Neural progenitor cell (in vitro differentiated cells): ENCODE measurements around the gene E4F1. TPM values are rescaled to one million over a fixed set of nuclear protein-coding genes. Genes with fewer than 3 reads are reported as not detected.

Source experiments
- DNase-seq: peaks from one replicate; pipeline ENCODE4 v3.0.0-alpha.2; 2016; ENCODE audit warnings: low spot score
- H2AFZ ChIP-seq: fragments of 200-600 bp; sonication (generic); replicated peaks from 2 replicates; pipeline ENCODE4 v1.6.1; 2016; ENCODE audit warnings: antibody characterized with exemption
- H3F3A ChIP-seq: fragments of 200-600 bp; sonication (generic); 2 replicates; pipeline ENCODE4 v1.6.1; 2016; ENCODE audit warnings: antibody characterized with exemption, low read depth
- H3K27ac ChIP-seq: fragments of 200-600 bp; sonication (generic); 2 replicates; pipeline ENCODE4 v1.5.1; 2016; ENCODE audit warnings: mild to moderate bottlenecking
- H3K27me3 ChIP-seq: fragments of 200-600 bp; sonication (generic); 2 replicates; pipeline ENCODE4 v1.6.1; 2016; ENCODE audit warnings: mild to moderate bottlenecking, moderate library complexity
- H3K36me3 ChIP-seq: fragments of 200-600 bp; sonication (generic); 2 replicates; pipeline ENCODE4 v1.5.1; 2016
- H3K4me1 ChIP-seq: fragments of 200-600 bp; sonication (generic); 2 replicates; pipeline ENCODE4 v1.6.1; 2016; ENCODE audit warnings: mixed run types
- H3K4me2 ChIP-seq: fragments of 200-600 bp; sonication (generic); 2 replicates; pipeline ENCODE4 v1.6.1; 2016
- H3K4me3 ChIP-seq: fragments of 200-600 bp; sonication (generic); 2 replicates; pipeline ENCODE4 v1.5.1; 2016
- H3K79me2 ChIP-seq: fragments of 200-600 bp; sonication (generic); 2 replicates; pipeline ENCODE4 v1.6.1; 2016; ENCODE audit warnings: low read depth
- H3K9ac ChIP-seq: fragments of 200-600 bp; sonication (generic); 2 replicates; pipeline ENCODE4 v1.6.1; 2016
- H3K9me3 ChIP-seq: fragments of 200-600 bp; sonication (generic); 2 replicates; pipeline ENCODE4 v1.5.1; 2016; ENCODE audit warnings: low read depth
- H4K20me1 ChIP-seq: fragments of 200-600 bp; sonication (generic); 2 replicates; pipeline ENCODE4 v1.6.1; 2016; ENCODE audit warnings: low read depth
- H3K27ac Mint-ChIP-seq: 3 replicates; pipeline ENCODE4 v1.8.0; 2021; ENCODE audit warnings: mixed read lengths
- H3K27me3 Mint-ChIP-seq: 2 replicates; pipeline ENCODE4 v1.8.0; 2022; ENCODE audit warnings: low read depth, mild to moderate bottlenecking, inconsistent platforms, moderate library complexity, mixed read lengths; ENCODE audit not compliant: insufficient read depth
- H3K36me3 Mint-ChIP-seq: 3 replicates; pipeline ENCODE4 v1.8.0; 2021; ENCODE audit warnings: mixed read lengths
- H3K4me1 Mint-ChIP-seq: 3 replicates; pipeline ENCODE4 v1.8.0; 2021; ENCODE audit warnings: mixed read lengths
- H3K4me3 Mint-ChIP-seq: 3 replicates; pipeline ENCODE4 v1.8.0; 2021; ENCODE audit warnings: mild to moderate bottlenecking, moderate library complexity, mixed read lengths
- H3K9me3 Mint-ChIP-seq: 3 replicates; pipeline ENCODE4 v1.8.0; 2020; ENCODE audit warnings: mixed read lengths
- EZH2 ChIP-seq: fragments of 200-600 bp; sonication (generic); IDR thresholded peaks from 2 replicates; pipeline ENCODE4 v1.6.1; 2017; ENCODE audit warnings: antibody characterized with exemption, mild to moderate bottlenecking, moderate library complexity
- EZH2phosphoT487 ChIP-seq: fragments of 200-600 bp; sonication (generic); IDR thresholded peaks from 2 replicates; pipeline ENCODE4 v1.6.1; 2017; ENCODE audit warnings: antibody characterized with exemption
- total RNA-seq: library from RNA; depleted of rRNA; stranded (reverse); fragments of >200 nt; gene quantifications from 2 replicates; pipeline ENCODE4 v1.2.3, GENCODE V29; 2015; ENCODE audit warnings: low replicate concordance
- TF ChIP-seq, protein P1 (sequence below): fragments of 200-600 bp; sonication (generic); IDR thresholded peaks from 2 replicates; pipeline ENCODE4 v1.5.1; 2017; ENCODE audit warnings: antibody characterized with exemption, mild to moderate bottlenecking

E4F1 gene
- total RNA-seq, 1 donor from 2014 or later = 7.4 TPM

DNA sequence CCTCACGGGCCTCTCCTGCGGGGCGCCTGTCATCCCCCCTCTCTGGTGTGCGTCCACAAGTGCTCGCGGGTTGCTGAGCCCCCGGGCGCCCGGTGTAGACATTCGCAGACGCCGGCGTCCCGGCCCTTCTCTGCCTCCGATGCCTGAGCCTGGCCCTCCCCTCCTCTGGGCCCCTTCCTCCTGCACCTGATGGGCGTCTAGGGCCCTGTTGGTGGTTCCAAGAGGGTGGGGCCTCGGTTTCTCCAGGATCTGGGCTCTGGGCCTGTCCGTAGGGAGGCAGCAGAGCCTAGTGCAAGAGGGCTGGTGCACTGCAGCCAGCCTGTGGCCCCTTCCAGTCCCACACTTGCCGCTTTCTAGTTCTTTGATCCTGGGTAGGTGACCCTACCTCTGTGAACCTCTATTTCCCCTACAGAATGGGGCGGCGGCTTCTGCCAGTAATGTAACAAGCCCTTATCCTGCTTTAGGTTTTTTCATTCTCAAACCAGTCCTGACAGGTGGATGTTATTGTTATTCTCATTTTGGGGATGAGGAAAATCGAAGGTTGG, 623 bp downstream of the E4F1 start:
- no peaks in the 10 kb centered on the region for H3K36me3 Mint-ChIP-seq
- peaks cover 12% of the 10 kb centered on the region for H3K4me1 Mint-ChIP-seq
- H3K27me3 Mint-ChIP-seq = peaks cover 5% of the 10 kb centered on the region
- Histone ChIP-seq H3K79me2 (peaks cover 41% of the 10 kb centered on the region), H3K4me1 (peaks cover 7% of the 10 kb centered on the region), H3K4me3 (peak overlapping the region; percentile 89), H2AFZ (peak overlapping the region; percentile 52), H3K9me3 (no peaks in the 10 kb centered on the region), H3K9ac (peak overlapping the region; percentile 94), H3K36me3 (no peaks in the 10 kb centered on the region), H3K27me3 (no peaks in the 10 kb centered on the region), H3K27ac (peak overlapping the region; percentile 58), H4K20me1 (peaks cover 30% of the 10 kb centered on the region), H3K4me2 (peak overlapping the region; percentile 92), H3F3A (peaks cover 6% of the 10 kb centered on the region)
- H3K9me3 Mint-ChIP-seq = no peaks in the 10 kb centered on the region
- H3K27ac Mint-ChIP-seq = no peak overlapping the region
- peak overlapping the region; percentile 87 for H3K4me3 Mint-ChIP-seq
- DNase-seq = peak; percentile 48
- TF ChIP-seq, protein P1, sequence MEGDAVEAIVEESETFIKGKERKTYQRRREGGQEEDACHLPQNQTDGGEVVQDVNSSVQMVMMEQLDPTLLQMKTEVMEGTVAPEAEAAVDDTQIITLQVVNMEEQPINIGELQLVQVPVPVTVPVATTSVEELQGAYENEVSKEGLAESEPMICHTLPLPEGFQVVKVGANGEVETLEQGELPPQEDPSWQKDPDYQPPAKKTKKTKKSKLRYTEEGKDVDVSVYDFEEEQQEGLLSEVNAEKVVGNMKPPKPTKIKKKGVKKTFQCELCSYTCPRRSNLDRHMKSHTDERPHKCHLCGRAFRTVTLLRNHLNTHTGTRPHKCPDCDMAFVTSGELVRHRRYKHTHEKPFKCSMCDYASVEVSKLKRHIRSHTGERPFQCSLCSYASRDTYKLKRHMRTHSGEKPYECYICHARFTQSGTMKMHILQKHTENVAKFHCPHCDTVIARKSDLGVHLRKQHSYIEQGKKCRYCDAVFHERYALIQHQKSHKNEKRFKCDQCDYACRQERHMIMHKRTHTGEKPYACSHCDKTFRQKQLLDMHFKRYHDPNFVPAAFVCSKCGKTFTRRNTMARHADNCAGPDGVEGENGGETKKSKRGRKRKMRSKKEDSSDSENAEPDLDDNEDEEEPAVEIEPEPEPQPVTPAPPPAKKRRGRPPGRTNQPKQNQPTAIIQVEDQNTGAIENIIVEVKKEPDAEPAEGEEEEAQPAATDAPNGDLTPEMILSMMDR = no peak
- TF ChIP-seq EZH2 (no peak), EZH2phosphoT487 (no peak)

DNA sequence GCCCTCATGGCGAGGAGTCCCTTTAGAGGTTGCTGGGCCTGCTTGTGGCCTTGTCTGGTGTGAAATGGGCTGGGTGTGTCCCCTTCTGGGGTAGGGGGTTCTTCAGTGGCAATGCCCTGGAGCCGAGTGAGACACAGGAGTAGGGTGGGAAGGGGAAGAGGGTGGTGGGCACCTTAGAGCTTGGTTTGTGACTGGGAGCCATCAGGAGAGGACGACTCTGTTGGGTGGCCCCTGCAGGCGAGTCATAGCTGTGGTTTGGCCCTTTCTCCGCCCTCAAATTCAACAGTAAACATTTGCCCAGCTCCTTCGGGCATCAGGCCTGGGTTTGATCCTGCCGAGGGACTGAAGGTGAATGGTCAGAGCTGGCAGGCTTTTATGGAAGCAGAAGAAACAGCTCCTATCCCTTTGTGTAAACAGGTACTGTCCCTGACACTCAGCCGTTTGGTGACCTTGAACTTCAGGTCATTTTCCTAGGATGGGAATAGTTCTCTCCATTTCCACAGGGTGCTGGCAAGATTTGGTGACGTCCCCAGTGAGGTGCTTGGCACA, 2.9 kb downstream of the E4F1 start:
- no peak overlapping the region for H3K4me3 ChIP-seq
- no peak overlapping the region for H3K9ac ChIP-seq
- Mint-ChIP-seq H3K27me3 (peaks cover 2% of the 10 kb centered on the region), H3K4me1 (peaks cover 9% of the 10 kb centered on the region), H3K4me3 (peak overlapping the region; percentile 70), H3K9me3 (no peaks in the 10 kb centered on the region), H3K27ac (peak overlapping the region; percentile 76), H3K36me3 (peaks cover 2% of the 10 kb centered on the region)
- H3K36me3 ChIP-seq = no peaks in the 10 kb centered on the region
- H3F3A ChIP-seq = peaks cover 3% of the 10 kb centered on the region
- H3K9me3 ChIP-seq = no peaks in the 10 kb centered on the region
- no peak overlapping the region for H3K27ac ChIP-seq
- peaks cover 34% of the 10 kb centered on the region for H4K20me1 ChIP-seq
- H3K27me3 ChIP-seq = no peaks in the 10 kb centered on the region
- H3K79me2 ChIP-seq = peaks cover 41% of the 10 kb centered on the region
- no peak for TF ChIP-seq EZH2
- TF ChIP-seq, protein P1 = no peak
- no peak for TF ChIP-seq EZH2phosphoT487
- peaks cover 7% of the 10 kb centered on the region for H3K4me1 ChIP-seq
- DNase-seq = no peak
- no peak overlapping the region for H2AFZ ChIP-seq
- no peak overlapping the region for H3K4me2 ChIP-seq

DNA sequence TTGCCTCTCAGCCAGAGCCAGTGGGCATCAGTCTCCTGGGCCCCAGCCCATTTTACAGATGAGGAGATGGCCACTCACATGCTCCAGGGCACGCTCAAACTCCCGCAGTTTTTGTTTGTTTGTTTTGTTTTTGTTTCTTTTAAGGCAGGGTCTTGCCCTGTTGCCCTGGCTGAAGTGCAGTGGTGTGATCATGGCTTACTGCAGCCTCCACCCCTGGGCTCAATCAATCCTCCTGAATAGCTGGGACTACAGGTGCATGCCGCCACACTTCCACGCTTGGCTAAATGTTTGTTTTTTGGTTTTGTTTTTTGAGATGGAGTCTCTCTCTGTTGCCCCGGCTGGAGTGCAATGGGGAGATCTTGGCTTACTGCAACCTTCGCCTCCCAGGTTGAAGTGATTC, 3.5 kb downstream of the E4F1 start:
- no peaks in the 10 kb centered on the region for H3K9me3 Mint-ChIP-seq
- peaks cover 34% of the 10 kb centered on the region for H4K20me1 ChIP-seq
- H3K9me3 ChIP-seq = no peaks in the 10 kb centered on the region
- no peak overlapping the region for H3K9ac ChIP-seq
- H3K4me3 Mint-ChIP-seq = no peak overlapping the region
- H3K27me3 ChIP-seq = no peaks in the 10 kb centered on the region
- H3K27ac ChIP-seq = no peak overlapping the region
- H3K27ac Mint-ChIP-seq = no peak overlapping the region
- H3K4me3 ChIP-seq = no peak overlapping the region
- peaks cover 2% of the 10 kb centered on the region for H3K27me3 Mint-ChIP-seq
- peaks cover 2% of the 10 kb centered on the region for H3K36me3 Mint-ChIP-seq
- H3K4me2 ChIP-seq = no peak overlapping the region
- H3K36me3 ChIP-seq = no peaks in the 10 kb centered on the region
- DNase-seq = no peak
- H3K4me1 Mint-ChIP-seq = peaks cover 9% of the 10 kb centered on the region
- H3K79me2 ChIP-seq = peaks cover 41% of the 10 kb centered on the region
- H2AFZ ChIP-seq = no peak overlapping the region
- TF ChIP-seq EZH2phosphoT487 = no peak
- TF ChIP-seq EZH2 = no peak
- TF ChIP-seq, protein P1 = no peak
- H3F3A ChIP-seq = peaks cover 3% of the 10 kb centered on the region
- H3K4me1 ChIP-seq = peaks cover 7% of the 10 kb centered on the region
